ENCODE data around the gene CDC42SE2. TPM values are rescaled to one million over a fixed set of nuclear protein-coding genes. Genes with fewer than 3 reads are reported as not detected.

CDC42SE2 gene
- total RNA-seq, 1 experiment from 2014 or later = 46.1 TPM

GRCh38 chr5:131276072-131276471, 12.2 kb downstream of the CDC42SE2 start:
- in situ Hi-C loops (cut with HindIII; ENCODE audit: low pct_unique_long_range_greater_than_20kb, low sequenced_read_pairs) = no loop called here
- POLR2A ChIA-PET = interaction anchor here (0.6 to 0.7 kb wide), 2 partner anchors 21 to 104 kb away, joined by 4 to 6 read pairs; no protein-coding TSS in a partner anchor
- intact Hi-C loops (cut with micrococcal nuclease; ENCODE audit: unreplicated experiment) = no loop called here
- TF ChIP-seq REST (IDR thresholded peaks at IDR 0.05; ENCODE audit: insufficient read depth in 1 of 2, low read depth in 2 of 2, low read length in 1 of 2) = no peak
- TF ChIP-seq CTCF (IDR thresholded peaks at IDR 0.05) = no peak
- TF ChIP-seq TCF7L2 (IDR thresholded peaks at IDR 0.05; ENCODE audit: low read depth, low read length) = no peak
- TF ChIP-seq POLR2AphosphoS5 (IDR thresholded peaks at IDR 0.05; ENCODE audit: low read depth, low read length) = no peak
- no peak for TF ChIP-seq SIN3A (IDR thresholded peaks at IDR 0.05; ENCODE audit: borderline replicate concordance, insufficient read depth, low read depth, low read length)
- BruUV-seq (replicated peaks) = no TSS peak
- no peak overlapping the region for H3K4me3 ChIP-seq (ENCODE audit: low read depth in 2 of 2, low read length in 2 of 2)
- no peak for DNase-seq (ENCODE audit: low read depth, low spot score)
- H3K36me3 ChIP-seq (ENCODE audit: control insufficient read depth, insufficient read depth, low read length) = no peaks in the 10 kb centered on the region
- no peak overlapping the region for H3K27ac ChIP-seq (ENCODE audit: low read length)
- peaks cover 28% of the 10 kb centered on the region for H3K4me1 ChIP-seq (ENCODE audit: control insufficient read depth, insufficient read depth, low read length)
- CTCF ChIA-PET = no interaction called here
- ATAC-seq = no peak
- no peaks in the 10 kb centered on the region for H3K9me3 ChIP-seq (ENCODE audit: control insufficient read depth, insufficient read depth, low read depth, low read length)
- H3K27me3 ChIP-seq (ENCODE audit: control insufficient read depth, insufficient read depth, low read length) = no peaks in the 10 kb centered on the region

GRCh38 chr5:131277447-131277846, 13.6 kb downstream of the CDC42SE2 start:
- no peaks in the 10 kb centered on the region for H3K36me3 ChIP-seq (ENCODE audit: control insufficient read depth, insufficient read depth, low read length)
- no peaks in the 10 kb centered on the region for H3K27me3 ChIP-seq (ENCODE audit: control insufficient read depth, insufficient read depth, low read length)
- no peak; the same call in 1 of the 2 replicates for ATAC-seq
- ChIA-PET POLR2A (interaction anchor here (0.6 to 0.7 kb wide), 2 partner anchors 39 to 102 kb away, joined by 3 read pairs; no protein-coding TSS in a partner anchor), CTCF (no interaction called here)
- DNase-seq (ENCODE audit: low read depth, low spot score) = no peak
- intact Hi-C loops (cut with micrococcal nuclease; ENCODE audit: unreplicated experiment) (no loop called here), in situ Hi-C loops (cut with HindIII; ENCODE audit: low pct_unique_long_range_greater_than_20kb, low sequenced_read_pairs) (no loop called here)
- H3K27ac ChIP-seq (ENCODE audit: low read length) = 0 out of 2 replicates have a peak overlapping the region, but pooled peaks have one; percentile 20
- no peaks in the 10 kb centered on the region for H3K9me3 ChIP-seq (ENCODE audit: control insufficient read depth, insufficient read depth, low read depth, low read length)
- H3K4me3 ChIP-seq (ENCODE audit: low read depth in 2 of 2, low read length in 2 of 2) = no peak overlapping the region
- peaks cover 30% of the 10 kb centered on the region for H3K4me1 ChIP-seq (ENCODE audit: control insufficient read depth, insufficient read depth, low read length)
- BruUV-seq (replicated peaks) = no TSS peak
- no peak for TF ChIP-seq REST (IDR thresholded peaks at IDR 0.05; ENCODE audit: insufficient read depth in 1 of 2, low read depth in 2 of 2, low read length in 1 of 2)
- no peak for TF ChIP-seq POLR2AphosphoS5 (IDR thresholded peaks at IDR 0.05; ENCODE audit: low read depth, low read length)
- no peak for TF ChIP-seq TCF7L2 (IDR thresholded peaks at IDR 0.05; ENCODE audit: low read depth, low read length)
- no peak for TF ChIP-seq CTCF (IDR thresholded peaks at IDR 0.05)
- TF ChIP-seq SIN3A (IDR thresholded peaks at IDR 0.05; ENCODE audit: borderline replicate concordance, insufficient read depth, low read depth, low read length) = no peak
